Astrocyte of the spinal cord (primary cell): ENCODE measurements around the gene ZFAND3.

Source experiments
- DNase-seq: peaks from one replicate; pipeline ENCODE4 v3.0.0; 2011; ENCODE audit warnings: low read depth, low spot score
- H3K4me3 ChIP-seq: 2 replicates; pipeline ENCODE4 v1.5.1; 2011; ENCODE audit warnings: low read depth, mild to moderate bottlenecking, low read length, moderate library complexity
- CTCF ChIP-seq: IDR thresholded peaks from 2 replicates; pipeline ENCODE4 v1.5.1; 2012; ENCODE audit warnings: low read depth, mild to moderate bottlenecking, low read length, inconsistent platforms
- in situ Hi-C: cut with HindIII; loops from 2 replicates; pipeline ENCODE4 v1.10.0; 2017; ENCODE audit warnings: low sequenced_read_pairs

The ZFAND3 gene

GRCh38 chr6:38172739-38173410 lies 353.3 kb downstream of the ZFAND3 start:
- in situ Hi-C loops: no loop called here

GRCh38 chr6:38173909-38174308 lies 354.4 kb downstream of the ZFAND3 start:
- no peak for TF ChIP-seq CTCF
- no peak for DNase-seq
- H3K4me3 ChIP-seq: no peak overlapping the region
- in situ Hi-C loops: no loop called here

More at GRCh38 chr6:38172739-38173410, 353.3 kb downstream of the ZFAND3 start:
- no peak for DNase-seq
- H3K4me3 ChIP-seq: no peak overlapping the region
- TF ChIP-seq CTCF: no peak

- in situ Hi-C loops: no loop called here
- no peak for TF ChIP-seq CTCF
- no peak for DNase-seq
- no peak overlapping the region for H3K4me3 ChIP-seq
Observed at GRCh38 chr6:38174315-38174714, 354.8 kb downstream of the ZFAND3 start.

DNA sequence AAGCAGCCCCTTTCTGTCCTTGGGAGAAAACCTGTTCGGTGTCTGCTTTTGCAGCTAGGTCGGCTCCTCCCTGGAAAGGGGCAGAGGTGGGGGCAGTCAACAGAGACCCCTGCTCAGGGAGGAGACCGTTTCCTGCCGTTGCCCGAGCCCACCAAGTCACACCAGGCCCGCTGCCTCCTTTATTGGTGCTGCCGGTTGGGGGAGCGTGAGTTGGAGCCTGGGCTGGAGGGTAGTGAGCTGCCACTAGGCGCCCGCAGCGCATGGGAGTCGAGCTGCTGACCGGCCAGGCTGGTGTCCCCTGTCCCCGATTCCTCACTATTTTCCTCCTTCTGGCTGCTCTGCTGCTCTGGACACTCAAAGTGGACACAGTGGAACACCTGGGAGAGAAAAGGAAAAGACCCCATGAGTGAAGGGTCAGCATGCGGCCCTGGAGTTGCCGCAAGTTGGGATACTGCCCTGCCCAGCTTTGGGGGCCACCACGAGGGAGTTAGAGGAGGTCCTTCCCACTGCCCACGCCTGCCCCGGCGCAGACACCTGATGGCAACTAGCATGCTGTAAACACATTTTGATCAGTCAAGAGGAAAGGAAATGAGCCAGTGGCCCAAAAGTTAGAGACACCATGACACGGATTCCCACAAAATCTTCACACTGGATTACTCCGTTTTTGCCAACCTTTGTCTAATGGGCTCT lies 355.4 kb downstream of the ZFAND3 start:
- no peak for DNase-seq
- in situ Hi-C loops: no loop called here
- no peak for TF ChIP-seq CTCF
- no peak overlapping the region for H3K4me3 ChIP-seq

DNA sequence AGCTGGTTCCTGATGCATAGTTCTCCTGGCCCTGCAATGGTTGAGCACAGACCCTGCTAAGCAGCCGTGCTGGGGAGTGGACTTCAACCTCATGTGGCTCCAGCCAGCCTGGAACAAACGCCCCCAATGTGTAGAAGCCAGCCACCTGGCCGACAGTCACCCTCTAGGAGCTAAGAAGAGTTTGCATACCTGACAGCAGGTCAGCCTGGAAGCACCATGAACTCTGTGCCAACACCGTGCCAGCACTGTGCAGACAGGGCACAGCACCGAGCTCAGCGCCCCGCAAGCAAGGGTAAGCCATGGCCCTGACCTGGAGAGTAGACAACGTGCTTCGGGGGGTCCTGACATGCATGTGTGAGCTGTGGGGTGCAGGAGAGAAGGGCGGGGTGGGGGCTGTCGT lies 356.3 kb downstream of the ZFAND3 start:
- TF ChIP-seq CTCF: no peak
- DNase-seq: no peak
- in situ Hi-C loops: no loop called here
- H3K4me3 ChIP-seq: no peak overlapping the region

GRCh38 chr6:38176797-38177751 lies 357.5 kb downstream of the ZFAND3 start:
- TF ChIP-seq CTCF: no peak
- no peak overlapping the region for H3K4me3 ChIP-seq
- DNase-seq: no peak
- in situ Hi-C loops: no loop called here
